ENCODE results near the gene COL4A2. TPM values are rescaled to one million over a fixed set of nuclear protein-coding genes. Genes with fewer than 3 reads are reported as not detected.

COL4A2 gene
- total RNA-seq, 2 donors from 2014 or later: not detected

DNA sequence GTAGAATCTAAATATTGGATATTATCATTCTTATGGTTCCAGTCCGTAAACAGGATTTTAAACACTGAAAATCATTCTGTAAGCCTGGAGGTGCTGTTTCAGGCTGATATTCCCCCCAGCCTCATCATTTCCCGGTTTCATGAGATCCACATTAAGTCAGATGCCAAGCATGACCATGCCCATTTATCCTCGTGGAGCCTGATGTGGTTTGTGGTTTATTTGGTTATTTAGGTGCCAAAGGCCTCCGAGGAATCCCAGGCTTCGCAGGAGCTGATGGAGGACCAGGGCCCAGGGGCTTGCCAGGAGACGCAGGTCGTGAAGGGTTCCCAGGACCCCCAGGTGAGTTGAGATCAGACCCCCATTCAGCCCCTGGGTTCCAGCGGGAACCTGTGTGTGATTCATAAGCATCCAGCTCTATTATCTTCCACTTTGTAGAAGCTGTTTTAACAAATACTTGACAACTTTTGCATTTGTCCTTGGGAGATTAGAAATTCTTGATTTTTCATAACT lies 162.0 kb downstream of the COL4A2 start:
- no peaks in the 10 kb centered on the region for H3K9me3 Mint-ChIP-seq
- no peaks in the 10 kb centered on the region for H3K36me3 Mint-ChIP-seq (ENCODE audit: insufficient read depth in 2 of 2)
- DNase-seq (no peak), ATAC-seq (replicated peaks in 1 of 2) (no peak)
- H3K27ac Mint-ChIP-seq: no peak overlapping the region
- peaks cover 32% of the 10 kb centered on the region for H3K27me3 Mint-ChIP-seq (ENCODE audit: low read depth)
- no peak overlapping the region for H3K4me3 Mint-ChIP-seq
- no peaks in the 10 kb centered on the region for H3K4me1 Mint-ChIP-seq (ENCODE audit: low read depth)

DNA sequence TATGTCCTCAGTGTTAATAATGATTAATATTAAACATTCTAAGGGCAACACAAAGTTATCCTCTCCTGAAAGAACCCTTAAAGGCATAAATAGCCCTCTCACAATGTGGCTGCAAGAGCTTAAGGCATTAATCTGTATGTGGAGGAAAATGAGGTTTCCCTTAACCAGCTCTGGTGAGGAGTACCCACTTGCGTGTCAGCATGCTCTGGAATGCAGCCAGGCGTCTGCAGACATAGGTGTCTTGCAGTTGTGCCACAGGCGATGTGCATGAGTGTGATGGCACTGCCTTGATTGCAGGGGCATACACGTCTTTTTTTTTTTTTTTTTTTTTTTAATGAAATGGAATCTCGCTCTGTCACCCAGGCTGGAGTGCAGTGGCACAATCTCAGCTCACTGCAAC lies 162.5 kb downstream of the COL4A2 start:
- no peak overlapping the region for H3K4me3 Mint-ChIP-seq
- no peak overlapping the region for H3K27ac Mint-ChIP-seq
- DNase-seq (no peak), ATAC-seq (replicated peaks in 1 of 2) (no peak)
- peaks cover 37% of the 10 kb centered on the region for H3K27me3 Mint-ChIP-seq (ENCODE audit: low read depth)
- no peaks in the 10 kb centered on the region for H3K36me3 Mint-ChIP-seq (ENCODE audit: insufficient read depth in 2 of 2)
- H3K9me3 Mint-ChIP-seq: no peaks in the 10 kb centered on the region
- no peaks in the 10 kb centered on the region for H3K4me1 Mint-ChIP-seq (ENCODE audit: low read depth)

- ATAC-seq (replicated peaks in 1 of 2) (no peak), DNase-seq (no peak)
- Mint-ChIP-seq H3K4me3 (no peak overlapping the region), H3K36me3 (ENCODE audit: insufficient read depth in 2 of 2) (no peaks in the 10 kb centered on the region), H3K27ac (no peak overlapping the region), H3K4me1 (ENCODE audit: low read depth) (no peaks in the 10 kb centered on the region), H3K9me3 (no peaks in the 10 kb centered on the region), H3K27me3 (ENCODE audit: low read depth) (peaks cover 36% of the 10 kb centered on the region)
Observed at GRCh38 chr13:110470272-110471009, 163.4 kb downstream of the COL4A2 start.

DNA sequence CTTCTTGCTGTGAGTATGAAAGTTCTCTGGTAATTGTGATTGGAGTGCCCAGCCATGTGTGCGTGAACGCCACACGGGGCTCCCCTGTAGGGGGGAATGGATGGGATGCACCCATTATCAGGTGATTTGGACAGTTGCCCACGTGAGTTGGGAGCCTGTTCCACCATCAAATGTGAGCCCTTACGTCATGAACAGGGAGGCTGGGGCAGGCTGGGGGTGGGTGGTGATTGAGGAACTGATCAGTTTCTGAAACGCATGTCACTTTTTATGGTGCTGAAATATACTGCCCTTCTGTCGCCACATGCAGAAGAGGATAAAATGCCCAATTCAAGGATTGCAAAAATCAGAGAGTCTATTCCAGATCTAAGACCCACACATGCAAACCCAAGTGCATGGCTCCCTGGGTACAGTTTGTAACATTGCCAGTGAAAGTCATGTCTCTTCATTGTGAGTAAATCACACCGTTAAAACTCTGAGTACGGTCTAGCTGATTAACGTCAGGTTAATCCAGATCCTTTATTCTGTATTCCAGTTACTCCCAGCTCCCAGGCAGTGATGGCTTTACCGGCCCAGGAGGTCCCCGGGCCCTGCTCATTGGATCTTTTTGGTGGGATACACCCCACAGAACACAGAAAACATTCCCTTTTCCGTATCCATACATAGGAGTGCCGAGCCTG lies 164.2 kb downstream of the COL4A2 start:
- Mint-ChIP-seq H3K27me3 (ENCODE audit: low read depth) (peaks cover 28% of the 10 kb centered on the region), H3K9me3 (no peaks in the 10 kb centered on the region), H3K36me3 (ENCODE audit: insufficient read depth in 2 of 2) (no peaks in the 10 kb centered on the region), H3K4me3 (no peak overlapping the region), H3K27ac (no peak overlapping the region), H3K4me1 (ENCODE audit: low read depth) (no peaks in the 10 kb centered on the region)
- no peak for ATAC-seq (replicated peaks in 1 of 2)
- DNase-seq: no peak

GRCh38 chr13:110471833-110472162 lies 164.7 kb downstream of the COL4A2 start:
- peaks cover 28% of the 10 kb centered on the region for H3K27me3 Mint-ChIP-seq (ENCODE audit: low read depth)
- no peaks in the 10 kb centered on the region for H3K4me1 Mint-ChIP-seq (ENCODE audit: low read depth)
- peak; percentile 8 to 9 for DNase-seq
- H3K4me3 Mint-ChIP-seq: no peak overlapping the region
- no peaks in the 10 kb centered on the region for H3K36me3 Mint-ChIP-seq (ENCODE audit: insufficient read depth in 2 of 2)
- peak; percentile 49 to 74 for ATAC-seq (replicated peaks in 1 of 2)
- no peak overlapping the region for H3K27ac Mint-ChIP-seq
- H3K9me3 Mint-ChIP-seq: no peaks in the 10 kb centered on the region

DNA sequence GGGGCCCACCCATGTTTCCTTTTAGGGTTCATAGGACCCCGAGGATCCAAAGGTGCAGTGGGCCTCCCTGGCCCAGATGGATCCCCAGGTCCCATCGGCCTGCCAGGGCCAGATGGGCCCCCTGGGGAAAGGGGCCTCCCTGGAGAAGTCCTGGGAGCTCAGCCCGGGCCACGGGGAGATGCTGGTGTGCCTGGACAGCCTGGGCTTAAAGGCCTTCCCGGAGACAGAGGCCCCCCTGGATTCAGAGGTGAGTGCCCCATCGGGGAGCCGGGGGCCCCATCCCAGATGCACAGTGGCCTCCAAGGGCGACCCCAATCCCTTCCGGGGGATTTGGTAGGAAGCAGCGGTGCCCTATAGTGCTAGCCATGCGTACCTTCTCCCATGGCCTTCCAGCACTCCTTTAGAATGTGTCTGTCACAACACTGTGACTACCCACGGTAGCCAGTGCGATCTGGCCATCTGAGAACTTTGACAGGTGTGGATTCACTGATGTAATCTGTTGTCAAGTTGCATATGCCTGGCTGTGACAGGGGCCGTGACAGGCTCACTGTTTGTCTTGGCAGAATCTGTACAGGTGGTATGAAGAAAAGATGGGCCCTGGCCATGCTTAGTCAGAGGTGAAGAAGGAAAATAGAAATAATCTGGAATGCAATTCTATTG lies 165.9 kb downstream of the COL4A2 start:
- Mint-ChIP-seq H3K27me3 (ENCODE audit: low read depth) (peaks cover 28% of the 10 kb centered on the region), H3K27ac (no peak overlapping the region), H3K9me3 (no peaks in the 10 kb centered on the region), H3K4me3 (no peak overlapping the region), H3K4me1 (ENCODE audit: low read depth) (no peaks in the 10 kb centered on the region), H3K36me3 (ENCODE audit: insufficient read depth in 2 of 2) (no peaks in the 10 kb centered on the region)
- DNase-seq (no peak), ATAC-seq (replicated peaks in 1 of 2) (no peak)

DNA sequence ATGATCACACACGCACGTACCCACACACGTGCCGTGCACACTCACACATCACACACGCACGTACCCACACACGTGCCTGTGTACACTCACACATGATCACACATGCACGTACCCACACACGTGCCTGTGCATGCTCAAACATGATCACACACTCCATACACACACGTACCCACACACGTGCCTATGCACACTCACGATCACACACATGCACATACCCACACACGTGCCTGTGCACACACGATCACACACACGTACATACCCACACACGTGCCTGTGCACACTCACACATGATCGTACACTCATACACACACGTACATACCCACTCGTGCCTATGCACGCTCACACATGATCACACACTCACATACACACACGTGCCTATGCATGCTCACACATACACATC lies 167.6 kb downstream of the COL4A2 start:
- ATAC-seq (replicated peaks in 1 of 2): no peak
- Mint-ChIP-seq H3K9me3 (no peaks in the 10 kb centered on the region), H3K36me3 (ENCODE audit: insufficient read depth in 2 of 2) (no peaks in the 10 kb centered on the region), H3K4me3 (no peak overlapping the region), H3K27ac (no peak overlapping the region), H3K27me3 (ENCODE audit: low read depth) (peaks cover 28% of the 10 kb centered on the region), H3K4me1 (ENCODE audit: low read depth) (no peaks in the 10 kb centered on the region)
- DNase-seq: no peak

DNA sequence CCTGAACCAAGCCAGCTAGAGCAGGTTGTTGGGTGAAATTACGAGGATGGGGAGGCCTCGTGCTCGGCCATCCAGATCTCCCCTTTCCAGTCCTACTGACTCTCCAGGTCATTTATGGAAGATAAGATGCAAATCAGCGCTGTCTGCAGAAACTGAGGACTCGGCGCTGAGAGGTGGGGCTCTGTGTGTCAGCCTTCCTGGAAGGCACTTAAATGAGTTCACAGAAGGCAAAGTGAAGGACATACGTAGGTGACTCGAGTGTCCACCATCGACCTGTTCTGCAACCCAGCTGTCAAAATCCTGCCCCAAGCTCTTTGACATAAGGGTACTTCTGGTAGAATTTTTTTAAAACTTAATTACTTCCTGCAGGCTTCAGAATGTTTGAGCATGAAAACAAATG lies 168.0 kb downstream of the COL4A2 start:
- Mint-ChIP-seq H3K4me3 (no peak overlapping the region), H3K27me3 (ENCODE audit: low read depth) (peaks cover 28% of the 10 kb centered on the region), H3K36me3 (ENCODE audit: insufficient read depth in 2 of 2) (no peaks in the 10 kb centered on the region), H3K27ac (no peak overlapping the region), H3K9me3 (no peaks in the 10 kb centered on the region), H3K4me1 (ENCODE audit: low read depth) (no peaks in the 10 kb centered on the region)
- no peak for DNase-seq
- ATAC-seq (replicated peaks in 1 of 2): no peak

DNA sequence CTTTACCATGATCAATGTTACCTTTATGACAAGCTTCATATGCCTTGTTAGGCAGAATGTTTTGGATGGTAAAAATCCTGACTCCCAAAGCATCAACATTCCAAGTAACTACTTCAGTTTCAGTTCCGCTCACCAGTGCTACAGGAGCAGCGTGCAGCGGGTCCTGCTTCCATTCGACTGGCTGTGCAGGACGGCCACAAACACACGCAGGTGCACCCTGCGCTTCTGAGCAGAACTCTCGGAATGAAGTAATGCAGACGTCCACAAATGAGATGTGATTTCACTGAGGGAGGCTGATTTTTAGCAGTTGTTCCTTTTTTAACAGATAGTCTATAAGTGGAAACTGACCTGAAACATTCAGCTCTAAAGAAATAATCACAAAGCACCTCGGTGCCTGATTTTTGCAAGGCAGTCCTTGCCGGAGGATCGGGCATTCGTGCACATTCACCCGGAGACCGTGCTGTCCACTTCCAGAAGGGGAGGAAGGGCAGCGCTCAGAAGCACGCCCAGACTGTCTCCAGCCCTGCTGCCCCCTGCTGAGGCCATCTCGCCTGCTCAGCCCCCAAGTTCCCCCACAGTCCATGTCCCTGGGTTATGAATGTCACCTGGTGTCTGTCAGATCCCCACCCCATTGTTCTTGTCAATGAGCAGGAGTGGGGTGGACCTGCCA lies 168.6 kb downstream of the COL4A2 start:
- no peak for ATAC-seq (replicated peaks in 1 of 2)
- no peaks in the 10 kb centered on the region for H3K36me3 Mint-ChIP-seq (ENCODE audit: insufficient read depth in 2 of 2)
- H3K4me1 Mint-ChIP-seq (ENCODE audit: low read depth): no peaks in the 10 kb centered on the region

GRCh38 chr13:110476220-110476617 lies 169.1 kb downstream of the COL4A2 start:
- no peak for DNase-seq
- H3K27me3 Mint-ChIP-seq (ENCODE audit: low read depth): peaks cover 18% of the 10 kb centered on the region
- H3K36me3 Mint-ChIP-seq (ENCODE audit: insufficient read depth in 2 of 2): no peaks in the 10 kb centered on the region
- no peaks in the 10 kb centered on the region for H3K9me3 Mint-ChIP-seq
- no peak overlapping the region for H3K27ac Mint-ChIP-seq
- no peak for ATAC-seq (replicated peaks in 1 of 2)
- H3K4me3 Mint-ChIP-seq: no peak overlapping the region
- no peaks in the 10 kb centered on the region for H3K4me1 Mint-ChIP-seq (ENCODE audit: low read depth)

More for the DNA sequence above, 168.6 kb downstream of the COL4A2 start:
- Mint-ChIP-seq H3K9me3 (no peaks in the 10 kb centered on the region), H3K27ac (no peak overlapping the region), H3K27me3 (ENCODE audit: low read depth) (peaks cover 23% of the 10 kb centered on the region), H3K4me3 (no peak overlapping the region)
- DNase-seq: no peak

DNA sequence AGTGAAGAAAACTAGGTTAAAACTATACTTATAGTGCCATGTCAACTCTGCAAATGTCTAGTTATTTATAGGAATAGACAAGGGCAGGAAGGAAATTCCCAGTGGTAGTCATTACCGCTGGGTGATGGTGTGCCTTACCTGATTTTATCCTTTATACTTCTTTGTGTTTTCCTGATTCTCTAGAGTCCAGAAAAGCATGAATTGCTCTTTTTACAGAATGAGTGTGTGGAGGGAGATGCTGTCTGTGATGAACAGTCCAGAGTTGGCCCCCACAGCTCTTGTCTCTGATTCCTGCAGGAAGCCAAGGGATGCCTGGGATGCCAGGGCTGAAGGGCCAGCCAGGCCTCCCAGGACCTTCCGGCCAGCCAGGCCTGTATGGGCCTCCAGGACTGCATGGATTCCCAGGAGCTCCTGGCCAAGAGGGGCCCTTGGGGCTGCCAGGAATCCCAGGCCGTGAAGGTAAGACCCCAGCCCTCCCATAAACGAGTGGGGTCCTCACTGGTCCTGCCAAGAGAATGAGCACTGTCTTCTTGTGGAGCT lies 170.7 kb downstream of the COL4A2 start:
- Mint-ChIP-seq H3K4me1 (ENCODE audit: low read depth) (no peaks in the 10 kb centered on the region), H3K27ac (no peak overlapping the region), H3K9me3 (no peaks in the 10 kb centered on the region), H3K4me3 (no peak overlapping the region), H3K27me3 (ENCODE audit: low read depth) (peaks cover 19% of the 10 kb centered on the region), H3K36me3 (ENCODE audit: insufficient read depth in 2 of 2) (no peaks in the 10 kb centered on the region)
- DNase-seq: no peak
- ATAC-seq (replicated peaks in 1 of 2): no peak

- H3K36me3 Mint-ChIP-seq (ENCODE audit: insufficient read depth in 2 of 2): no peaks in the 10 kb centered on the region
- no peak overlapping the region for H3K27ac Mint-ChIP-seq
- H3K4me3 Mint-ChIP-seq: no peak overlapping the region
- no peaks in the 10 kb centered on the region for H3K9me3 Mint-ChIP-seq
- no peak for ATAC-seq (replicated peaks in 1 of 2)
- peaks cover 19% of the 10 kb centered on the region for H3K27me3 Mint-ChIP-seq (ENCODE audit: low read depth)
- no peaks in the 10 kb centered on the region for H3K4me1 Mint-ChIP-seq (ENCODE audit: low read depth)
- DNase-seq: no peak
Observed at GRCh38 chr13:110478405-110479214, 171.5 kb downstream of the COL4A2 start.

Measured in activated T-cell treated with anti-CD3 and anti-CD28 coated beads, Interleukin-2, amount 50 U/mL, for 72 hours (primary cell).